DND-41 (cell line): ENCODE results near the gene MSL3B.
"Not testable (repeated sequence)": the region's sequence is repeated elsewhere in the genome, so short reads cannot be mapped to it uniquely, and the experiment has no call there.

Experiments used
- ATAC-seq: fragments of 200-7000 bp; cut with Tn5 transposase; 3 replicates; pipeline ENCODE4 v1.9.1; 2021; ENCODE audit warnings: low read depth; ENCODE audit not compliant: insufficient read depth
- DNase-seq: peaks from one replicate; pipeline ENCODE4 v3.0.0-alpha.2; 2020
- H2AFZ ChIP-seq: 2 replicates; pipeline ENCODE4 v1.6.0; 2012; ENCODE audit warnings: low read depth, low read length
- H3K27ac ChIP-seq: 2 replicates; pipeline ENCODE4 v1.5.1; 2012; ENCODE audit warnings: low read length, inconsistent platforms
- H3K27me3 ChIP-seq: fragments of 200-600 bp; sonication (generic); 2 replicates; pipeline ENCODE4 v1.6.0; 2012; ENCODE audit warnings: low read length, mild to moderate bottlenecking, inconsistent platforms; ENCODE audit not compliant: insufficient read depth, poor library complexity
- H3K36me3 ChIP-seq: 2 replicates; pipeline ENCODE4 v1.5.1; 2012; ENCODE audit warnings: low read length, inconsistent platforms; ENCODE audit not compliant: insufficient read depth
- H3K4me1 ChIP-seq: 2 replicates; pipeline ENCODE4 v1.5.1; 2012; ENCODE audit warnings: mild to moderate bottlenecking, low read length; ENCODE audit not compliant: insufficient read depth
- H3K4me2 ChIP-seq: 2 replicates; pipeline ENCODE4 v1.6.0; 2012; ENCODE audit warnings: mild to moderate bottlenecking, moderate library complexity, low read length, inconsistent platforms; ENCODE audit not compliant: insufficient read depth
- H3K4me3 ChIP-seq, 2 experiments: fragments of 200-600 bp in 1 of 2; shearing (Covaris generic) in 1 of 2; 2 replicates each; pipeline ENCODE4 v1.5.1; 2012 to 2016; ENCODE audit warnings: inconsistent platforms in 2 of 2, low read length in 2 of 2, mild to moderate bottlenecking in 2 of 2, low read depth in 1 of 2, moderate library complexity in 1 of 2
- H3K79me2 ChIP-seq: 2 replicates; pipeline ENCODE4 v1.6.0; 2012; ENCODE audit warnings: low read length, inconsistent platforms; ENCODE audit not compliant: insufficient read depth
- H3K9ac ChIP-seq: 2 replicates; pipeline ENCODE4 v1.6.0; 2012; ENCODE audit warnings: low read depth, mild to moderate bottlenecking, inconsistent platforms, low read length, moderate library complexity
- H3K9me3 ChIP-seq: 2 replicates; pipeline ENCODE4 v1.5.1; 2012; ENCODE audit warnings: low read length, moderate library complexity, mild to moderate bottlenecking, inconsistent platforms; ENCODE audit not compliant: insufficient read depth, severe bottlenecking
- H4K20me1 ChIP-seq: 2 replicates; pipeline ENCODE4 v1.6.0; 2012; ENCODE audit warnings: low read length; ENCODE audit not compliant: insufficient read depth
- CTCF ChIP-seq: IDR thresholded peaks from 2 replicates; pipeline ENCODE4 v1.5.1; 2012; ENCODE audit warnings: borderline replicate concordance, low read length, moderate library complexity, mild to moderate bottlenecking; ENCODE audit not compliant: poor library complexity, severe bottlenecking; ENCODE audit errors: extremely low read depth
- EZH2 ChIP-seq: IDR thresholded peaks from 3 replicates; pipeline ENCODE4 v1.6.1; 2012; ENCODE audit warnings: borderline replicate concordance, low read depth, mild to moderate bottlenecking, moderate library complexity, low read length, inconsistent platforms; ENCODE audit not compliant: severe bottlenecking

MSL3B gene

GRCh38 chr2:233901367-233901766 is 33.2 kb upstream of the MSL3B start:
- no peak for ATAC-seq
- Histone ChIP-seq H3K4me3 (no peak overlapping the region), H4K20me1 (no peaks in the 10 kb centered on the region), H3K4me2 (no peak overlapping the region), H3K36me3 (no peaks in the 10 kb centered on the region), H3K4me1 (no peaks in the 10 kb centered on the region), H2AFZ (no peak overlapping the region), H3K27ac (no peak overlapping the region), H3K9ac (no peak overlapping the region), H3K79me2 (no peaks in the 10 kb centered on the region), H3K27me3 (peaks cover 3% of the 10 kb centered on the region), H3K9me3 (no peaks in the 10 kb centered on the region)
- no peak for DNase-seq
- no peak for TF ChIP-seq EZH2
- TF ChIP-seq CTCF = no peak

- not testable (repeated sequence) for H4K20me1 ChIP-seq, H3K9ac ChIP-seq, H3K79me2 ChIP-seq, H2AFZ ChIP-seq, ATAC-seq, H3K9me3 ChIP-seq, H3K4me2 ChIP-seq, DNase-seq, H3K4me3 ChIP-seq, H3K36me3 ChIP-seq, H3K4me1 ChIP-seq, H3K27ac ChIP-seq
- H3K27me3 ChIP-seq = peaks cover 15% of the 10 kb centered on the region
These were observed 28.1 kb upstream of the MSL3B start for GRCh38 chr2:233896253-233896652.

GRCh38 chr2:233892793-233893192 is 24.6 kb upstream of the MSL3B start:
- Histone ChIP-seq H3K79me2 (no peaks in the 10 kb centered on the region), H3K4me3 (no peak overlapping the region), H2AFZ (no peak overlapping the region), H3K4me1 (no peaks in the 10 kb centered on the region), H3K27ac (no peak overlapping the region), H3K9me3 (no peaks in the 10 kb centered on the region), H3K4me2 (no peak overlapping the region), H3K9ac (no peak overlapping the region), H4K20me1 (no peaks in the 10 kb centered on the region), H3K27me3 (peaks cover 12% of the 10 kb centered on the region), H3K36me3 (no peaks in the 10 kb centered on the region)
- TF ChIP-seq CTCF = no peak
- TF ChIP-seq EZH2 = no peak
- DNase-seq = no peak
- ATAC-seq = no peak

- Histone ChIP-seq H3K4me3 (no peak overlapping the region), H3K9ac (no peak overlapping the region), H4K20me1 (no peaks in the 10 kb centered on the region), H3K9me3 (peaks cover 3% of the 10 kb centered on the region), H3K27me3 (peaks cover under 1% of the 10 kb centered on the region), H3K27ac (no peak overlapping the region), H3K79me2 (no peaks in the 10 kb centered on the region), H3K4me2 (no peak overlapping the region), H3K36me3 (no peaks in the 10 kb centered on the region), H3K4me1 (no peaks in the 10 kb centered on the region), H2AFZ (no peak overlapping the region)
- no peak for DNase-seq
- no peak for ATAC-seq
- TF ChIP-seq CTCF (no peak), EZH2 (no peak)
These were observed 14.2 kb upstream of the MSL3B start for GRCh38 chr2:233882353-233882752.

GRCh38 chr2:233872125-233872524 is 3.9 kb upstream of the MSL3B start:
- not testable (repeated sequence) for ATAC-seq, H3K4me2 ChIP-seq, H3K9me3 ChIP-seq, H3K36me3 ChIP-seq, DNase-seq, H3K4me1 ChIP-seq, H3K79me2 ChIP-seq, H2AFZ ChIP-seq, H4K20me1 ChIP-seq, H3K27ac ChIP-seq, H3K9ac ChIP-seq, H3K4me3 ChIP-seq
- H3K27me3 ChIP-seq = peaks cover 12% of the 10 kb centered on the region
